ENCODE results near the gene SLC22A31.
A peak's percentile ranks its signal among the peaks of the same experiment; 100 is the strongest.
"Not testable (repeated sequence)": the region's sequence is repeated elsewhere in the genome, so short reads cannot be mapped to it uniquely, and the experiment has no call there.

The SLC22A31 gene

DNA sequence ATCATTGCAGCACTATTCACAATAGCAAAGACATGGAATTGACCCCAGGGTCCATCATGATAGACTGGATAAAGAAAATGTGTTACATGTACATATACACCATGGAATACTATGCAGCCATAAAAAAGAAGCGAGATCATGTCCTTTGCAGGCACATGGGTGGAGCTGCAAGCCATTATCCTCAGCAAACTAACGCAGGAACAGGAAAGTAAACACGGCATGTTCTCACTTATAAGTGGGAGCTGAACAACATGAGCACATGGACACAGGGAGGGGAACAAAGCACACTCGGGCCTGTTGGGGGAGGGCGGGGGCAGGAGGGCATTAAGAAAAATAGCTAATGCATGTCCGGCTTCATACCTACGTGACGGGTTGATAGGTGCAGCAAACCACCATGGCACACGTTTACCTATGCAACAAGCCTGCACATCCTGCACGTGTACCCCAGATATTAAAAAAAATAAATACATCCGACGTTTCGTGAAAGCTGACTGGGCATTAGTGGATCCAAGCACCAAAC is 46.1 kb upstream of the SLC22A31 start:
- Histone ChIP-seq H4K12ac (ENCODE audit: low read depth, low read length) (peak overlapping the region; percentile 14), H3K79me2 (ENCODE audit: control insufficient read depth, insufficient read depth, low read length, poor library complexity) (peaks cover 2% of the 10 kb centered on the region), H3K36me3 (ENCODE audit: control insufficient read depth in 1 of 2, insufficient read depth in 2 of 2, low read length in 2 of 2) (no peaks in the 10 kb centered on the region), H4K8ac (ENCODE audit: low read depth, low read length) (peak overlapping the region; percentile 56), H2AFZ (ENCODE audit: insufficient read depth, low read length, poor library complexity) (peak overlapping the region; percentile 43), H3K27me3 (ENCODE audit: insufficient read depth, low read length) (no peaks in the 10 kb centered on the region), H4K91ac (ENCODE audit: low read depth, low read length) (no peak overlapping the region), H3K4me1 (ENCODE audit: control insufficient read depth in 1 of 2, insufficient read depth in 2 of 2, low read length in 2 of 2) (peaks cover 8% of the 10 kb centered on the region in 2 experiments), H2BK12ac (ENCODE audit: low read length) (no peak overlapping the region), H3K27ac (ENCODE audit: low read depth, low read length) (no peak overlapping the region), H3K4me3 (ENCODE audit: low read depth, low read length) (no peak overlapping the region), H3K79me1 (ENCODE audit: low read length) (peaks cover 6% of the 10 kb centered on the region), H3K4ac (ENCODE audit: low read depth, low read length) (no peak overlapping the region), H3K9ac (ENCODE audit: low read length) (no peak overlapping the region), H2AK5ac (ENCODE audit: low read length) (no peak overlapping the region), H3K23ac (ENCODE audit: low read length) (no peak overlapping the region), H3K14ac (ENCODE audit: low read length) (no peak overlapping the region), H2BK120ac (ENCODE audit: insufficient read depth, low read length, poor library complexity) (no peak overlapping the region), H2BK5ac (ENCODE audit: low read depth, low read length, poor library complexity) (no peak overlapping the region), H3K4me2 (ENCODE audit: low read length) (peak overlapping the region; percentile 80), H3K18ac (ENCODE audit: low read length) (no peak overlapping the region), H3K9me3 (ENCODE audit: insufficient read depth, low read depth, low read length) (peaks cover 15% of the 10 kb centered on the region)
- DNase-seq = no peak
- WGBS (ENCODE audit: extremely low coverage, insufficient coverage, insufficient read length) = no CpG with 5 or more reads among the region's 13 CpGs

DNA sequence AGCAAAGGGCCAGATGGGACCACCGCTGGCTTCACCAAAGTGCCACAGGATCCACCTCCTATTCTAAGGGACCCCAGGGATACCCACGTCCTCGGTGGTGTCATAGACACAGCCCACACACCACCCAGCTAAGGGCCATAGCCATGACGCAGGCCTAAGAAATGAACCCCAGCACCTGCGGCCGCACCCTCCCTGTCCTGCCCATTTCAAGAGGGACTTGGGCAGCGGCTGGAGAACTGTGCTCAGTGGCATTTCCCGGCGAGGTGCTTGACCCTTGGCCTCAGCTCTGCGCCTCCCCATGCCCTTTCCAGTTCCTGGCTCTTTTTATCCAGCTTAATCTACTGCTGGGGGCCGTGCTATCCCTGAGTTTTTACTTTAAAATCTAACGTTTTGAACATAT is 44.4 kb upstream of the SLC22A31 start:
- no peaks in the 10 kb centered on the region for H3K27me3 ChIP-seq (ENCODE audit: insufficient read depth, low read length)
- H2AFZ ChIP-seq (ENCODE audit: insufficient read depth, low read length, poor library complexity) = no peak overlapping the region
- no CpG with 5 or more reads among the region's 12 CpGs for WGBS (ENCODE audit: extremely low coverage, insufficient coverage, insufficient read length)
- no peak overlapping the region for H3K4me3 ChIP-seq (ENCODE audit: low read depth, low read length)
- H3K9me3 ChIP-seq (ENCODE audit: insufficient read depth, low read depth, low read length) = peaks cover 15% of the 10 kb centered on the region
- no peak overlapping the region for H2BK120ac ChIP-seq (ENCODE audit: insufficient read depth, low read length, poor library complexity)
- H3K79me1 ChIP-seq (ENCODE audit: low read length) = peaks cover 14% of the 10 kb centered on the region
- no peak overlapping the region for H3K9ac ChIP-seq (ENCODE audit: low read length)
- H4K12ac ChIP-seq (ENCODE audit: low read depth, low read length) = no peak overlapping the region
- no peaks in the 10 kb centered on the region for H3K36me3 ChIP-seq (ENCODE audit: control insufficient read depth in 1 of 2, insufficient read depth in 2 of 2, low read length in 2 of 2)
- H3K4me1 ChIP-seq (ENCODE audit: control insufficient read depth in 1 of 2, insufficient read depth in 2 of 2, low read length in 2 of 2) = peaks cover 8% of the 10 kb centered on the region in 2 experiments
- DNase-seq = no peak
- no peak overlapping the region for H2BK12ac ChIP-seq (ENCODE audit: low read length)
- no peak overlapping the region for H3K18ac ChIP-seq (ENCODE audit: low read length)
- H2AK5ac ChIP-seq (ENCODE audit: low read length) = no peak overlapping the region
- no peak overlapping the region for H2BK5ac ChIP-seq (ENCODE audit: low read depth, low read length, poor library complexity)
- no peak overlapping the region for H3K4ac ChIP-seq (ENCODE audit: low read depth, low read length)
- H4K91ac ChIP-seq (ENCODE audit: low read depth, low read length) = no peak overlapping the region
- H3K27ac ChIP-seq (ENCODE audit: low read depth, low read length) = no peak overlapping the region
- H3K23ac ChIP-seq (ENCODE audit: low read length) = no peak overlapping the region
- H3K14ac ChIP-seq (ENCODE audit: low read length) = no peak overlapping the region
- no peak overlapping the region for H4K8ac ChIP-seq (ENCODE audit: low read depth, low read length)
- H3K4me2 ChIP-seq (ENCODE audit: low read length) = no peak overlapping the region
- peaks cover 7% of the 10 kb centered on the region for H3K79me2 ChIP-seq (ENCODE audit: control insufficient read depth, insufficient read depth, low read length, poor library complexity)

DNA sequence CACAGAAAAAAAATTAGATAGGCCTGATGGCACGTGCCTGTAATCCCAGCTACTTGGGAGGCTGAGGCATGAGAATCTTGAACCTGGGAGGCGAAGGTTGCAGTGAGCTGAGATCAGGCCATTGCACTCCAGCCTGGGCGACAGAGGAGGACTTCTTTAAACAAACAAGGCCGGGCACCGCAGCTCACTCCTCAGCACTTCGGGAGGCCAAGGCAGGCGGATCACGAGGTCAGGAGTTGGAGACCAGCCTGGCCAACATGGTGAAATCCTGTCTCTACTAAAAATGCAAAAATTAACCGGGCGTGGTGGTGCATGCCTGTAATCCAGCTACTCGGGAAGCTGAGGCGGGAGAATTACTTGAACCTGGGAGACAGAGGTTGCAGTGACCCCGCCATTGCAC is 43.9 kb upstream of the SLC22A31 start:
- H2BK5ac ChIP-seq (ENCODE audit: low read depth, low read length, poor library complexity); DNase-seq; H2BK12ac ChIP-seq (ENCODE audit: low read length); H4K8ac ChIP-seq (ENCODE audit: low read depth, low read length); H2AFZ ChIP-seq (ENCODE audit: insufficient read depth, low read length, poor library complexity); H2AK5ac ChIP-seq (ENCODE audit: low read length); H3K4me3 ChIP-seq (ENCODE audit: low read depth, low read length); H4K91ac ChIP-seq (ENCODE audit: low read depth, low read length); H3K4ac ChIP-seq (ENCODE audit: low read depth, low read length); H3K9ac ChIP-seq (ENCODE audit: low read length); H3K27ac ChIP-seq (ENCODE audit: low read depth, low read length); H3K4me1 ChIP-seq (ENCODE audit: control insufficient read depth in 1 of 2, insufficient read depth in 2 of 2, low read length in 2 of 2); H4K12ac ChIP-seq (ENCODE audit: low read depth, low read length); H3K79me2 ChIP-seq (ENCODE audit: control insufficient read depth, insufficient read depth, low read length, poor library complexity); H2BK120ac ChIP-seq (ENCODE audit: insufficient read depth, low read length, poor library complexity); H3K14ac ChIP-seq (ENCODE audit: low read length); H3K23ac ChIP-seq (ENCODE audit: low read length); H3K27me3 ChIP-seq (ENCODE audit: insufficient read depth, low read length); H3K18ac ChIP-seq (ENCODE audit: low read length); H3K4me2 ChIP-seq (ENCODE audit: low read length); H3K36me3 ChIP-seq (ENCODE audit: control insufficient read depth in 1 of 2, insufficient read depth in 2 of 2, low read length in 2 of 2): not testable (repeated sequence)
- Histone ChIP-seq H3K9me3 (ENCODE audit: insufficient read depth, low read depth, low read length) (peaks cover 15% of the 10 kb centered on the region), H3K79me1 (ENCODE audit: low read length) (peaks cover 14% of the 10 kb centered on the region)
- no CpG with 5 or more reads among the region's 13 CpGs for WGBS (ENCODE audit: extremely low coverage, insufficient coverage, insufficient read length)

DNA sequence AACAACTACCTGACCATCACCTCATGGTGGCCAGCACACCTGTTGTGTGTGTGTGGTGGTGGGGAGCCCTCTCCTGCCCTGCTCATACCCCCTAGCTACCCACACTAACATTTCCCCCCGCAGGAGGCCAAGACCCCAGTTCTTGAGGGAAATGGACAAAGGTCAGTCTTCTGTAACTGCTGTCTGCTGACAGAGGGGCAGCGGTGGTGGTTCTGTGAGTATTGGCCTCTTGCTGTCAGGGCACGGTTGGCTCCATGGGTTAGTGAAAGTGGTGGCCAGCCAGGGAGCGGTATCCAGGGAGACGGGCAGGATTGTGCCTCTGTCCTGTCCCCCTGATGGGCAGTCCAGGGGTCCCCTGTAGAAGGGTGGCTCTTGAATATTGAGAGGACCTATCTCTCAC is 43.3 kb upstream of the SLC22A31 start:
- no CpG with 5 or more reads among the region's 5 CpGs for WGBS (ENCODE audit: extremely low coverage, insufficient coverage, insufficient read length)
- H2BK120ac ChIP-seq (ENCODE audit: insufficient read depth, low read length, poor library complexity) = no peak overlapping the region

More for the DNA sequence above, 43.3 kb upstream of the SLC22A31 start:
- H4K91ac ChIP-seq (ENCODE audit: low read depth, low read length) = no peak overlapping the region
- H3K4me1 ChIP-seq (ENCODE audit: control insufficient read depth in 1 of 2, insufficient read depth in 2 of 2, low read length in 2 of 2) = peaks cover 8% of the 10 kb centered on the region in 2 experiments
- no peak overlapping the region for H3K4ac ChIP-seq (ENCODE audit: low read depth, low read length)
- peaks cover 7% of the 10 kb centered on the region for H3K79me2 ChIP-seq (ENCODE audit: control insufficient read depth, insufficient read depth, low read length, poor library complexity)
- H4K8ac ChIP-seq (ENCODE audit: low read depth, low read length) = no peak overlapping the region
- H2BK5ac ChIP-seq (ENCODE audit: low read depth, low read length, poor library complexity) = no peak overlapping the region
- no peak overlapping the region for H3K27ac ChIP-seq (ENCODE audit: low read depth, low read length)
- peaks cover 14% of the 10 kb centered on the region for H3K79me1 ChIP-seq (ENCODE audit: low read length)
- no peak overlapping the region for H3K9ac ChIP-seq (ENCODE audit: low read length)
- no peak for DNase-seq
- no peak overlapping the region for H3K4me2 ChIP-seq (ENCODE audit: low read length)
- H2AK5ac ChIP-seq (ENCODE audit: low read length) = no peak overlapping the region
- peaks cover 10% of the 10 kb centered on the region for H3K9me3 ChIP-seq (ENCODE audit: insufficient read depth, low read depth, low read length)
- H4K12ac ChIP-seq (ENCODE audit: low read depth, low read length) = no peak overlapping the region
- H3K36me3 ChIP-seq (ENCODE audit: control insufficient read depth in 1 of 2, insufficient read depth in 2 of 2, low read length in 2 of 2) = no peaks in the 10 kb centered on the region
- no peak overlapping the region for H2BK12ac ChIP-seq (ENCODE audit: low read length)
- H3K14ac ChIP-seq (ENCODE audit: low read length) = no peak overlapping the region
- H2AFZ ChIP-seq (ENCODE audit: insufficient read depth, low read length, poor library complexity) = no peak overlapping the region
- H3K4me3 ChIP-seq (ENCODE audit: low read depth, low read length) = no peak overlapping the region
- H3K18ac ChIP-seq (ENCODE audit: low read length) = no peak overlapping the region
- H3K23ac ChIP-seq (ENCODE audit: low read length) = no peak overlapping the region
- no peaks in the 10 kb centered on the region for H3K27me3 ChIP-seq (ENCODE audit: insufficient read depth, low read length)

Measured in trophoblast cell (in vitro differentiated cells and primary cell).